ENCODE results near the gene PHF5A.

DNA sequence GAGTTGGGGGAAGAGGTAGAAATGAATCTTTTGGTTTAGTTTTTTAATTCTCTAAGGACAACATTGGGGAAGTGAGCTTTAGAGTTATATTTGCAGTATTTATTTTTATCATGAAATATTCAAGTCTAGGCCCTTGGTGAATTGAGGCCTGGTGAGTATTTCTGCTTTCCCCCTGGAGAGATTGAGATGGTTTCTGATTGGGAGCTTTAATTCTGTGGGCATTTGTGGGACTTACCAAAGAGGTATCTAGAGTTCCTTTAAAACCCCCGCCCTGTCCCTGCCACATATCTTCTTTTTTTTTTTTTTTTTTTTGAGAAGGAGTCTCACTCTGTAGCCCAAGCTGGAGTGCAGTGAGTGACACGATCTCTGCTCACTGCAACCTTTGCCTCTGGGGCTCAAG is 10.0 kb upstream of the PHF5A start:
- TF ChIP-seq, protein P1, sequence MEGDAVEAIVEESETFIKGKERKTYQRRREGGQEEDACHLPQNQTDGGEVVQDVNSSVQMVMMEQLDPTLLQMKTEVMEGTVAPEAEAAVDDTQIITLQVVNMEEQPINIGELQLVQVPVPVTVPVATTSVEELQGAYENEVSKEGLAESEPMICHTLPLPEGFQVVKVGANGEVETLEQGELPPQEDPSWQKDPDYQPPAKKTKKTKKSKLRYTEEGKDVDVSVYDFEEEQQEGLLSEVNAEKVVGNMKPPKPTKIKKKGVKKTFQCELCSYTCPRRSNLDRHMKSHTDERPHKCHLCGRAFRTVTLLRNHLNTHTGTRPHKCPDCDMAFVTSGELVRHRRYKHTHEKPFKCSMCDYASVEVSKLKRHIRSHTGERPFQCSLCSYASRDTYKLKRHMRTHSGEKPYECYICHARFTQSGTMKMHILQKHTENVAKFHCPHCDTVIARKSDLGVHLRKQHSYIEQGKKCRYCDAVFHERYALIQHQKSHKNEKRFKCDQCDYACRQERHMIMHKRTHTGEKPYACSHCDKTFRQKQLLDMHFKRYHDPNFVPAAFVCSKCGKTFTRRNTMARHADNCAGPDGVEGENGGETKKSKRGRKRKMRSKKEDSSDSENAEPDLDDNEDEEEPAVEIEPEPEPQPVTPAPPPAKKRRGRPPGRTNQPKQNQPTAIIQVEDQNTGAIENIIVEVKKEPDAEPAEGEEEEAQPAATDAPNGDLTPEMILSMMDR (IDR thresholded peaks at IDR 0.05; ENCODE audit: borderline replicate concordance, extremely low read depth, low read length, poor library complexity, severe bottlenecking) = no peak
- no peak for TF ChIP-seq EZH2 (IDR thresholded peaks at IDR 0.05; ENCODE audit: borderline replicate concordance, low read depth, low read length, severe bottlenecking)
